GM19324 (cell line): ENCODE results near the gene EME1.
"Not testable (repeated sequence)": the region's sequence is repeated elsewhere in the genome, so short reads cannot be mapped to it uniquely, and the experiment has no call there.

Source experiments
- ATAC-seq: cut with Tn5 transposase; IDR thresholded peaks from one replicate; pipeline ENCODE4 v1.9.1; 2021; ENCODE audit warnings: mild to moderate bottlenecking, moderate library complexity; ENCODE audit not compliant: unreplicated experiment, low FRiP score

The EME1 gene

DNA sequence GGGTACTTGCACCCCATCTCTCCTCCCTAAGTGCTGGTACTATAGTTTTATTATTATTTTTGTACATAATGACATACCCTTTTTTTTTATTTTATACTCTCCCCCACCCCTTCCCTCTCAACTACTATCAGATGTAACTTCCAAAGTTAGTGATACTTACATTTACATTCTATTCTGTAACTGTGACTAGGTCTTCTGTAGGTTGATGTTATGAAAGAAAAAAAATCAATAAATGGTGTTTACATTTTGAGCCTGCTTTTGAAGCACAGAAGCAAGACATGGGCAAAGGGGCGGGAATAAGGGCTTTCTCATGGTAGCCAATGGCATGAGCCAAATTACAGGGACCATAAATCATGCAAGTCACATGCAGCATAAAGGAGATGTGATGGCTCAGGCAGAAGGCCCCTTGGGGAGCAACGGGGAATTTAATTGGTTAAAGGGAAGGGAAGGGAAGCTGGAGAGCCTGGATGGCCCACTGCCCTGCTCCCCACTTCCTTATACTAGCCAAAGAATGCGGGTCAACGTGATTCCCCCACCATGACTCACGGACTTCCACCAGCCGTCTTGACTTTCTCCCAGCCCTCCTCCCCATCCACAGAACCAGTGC is 50.6 kb downstream of the EME1 start:
- ATAC-seq: no peak

- ATAC-seq: no peak
Measured at GRCh38 chr17:50424246-50424995, 51.4 kb downstream of the EME1 start.

DNA sequence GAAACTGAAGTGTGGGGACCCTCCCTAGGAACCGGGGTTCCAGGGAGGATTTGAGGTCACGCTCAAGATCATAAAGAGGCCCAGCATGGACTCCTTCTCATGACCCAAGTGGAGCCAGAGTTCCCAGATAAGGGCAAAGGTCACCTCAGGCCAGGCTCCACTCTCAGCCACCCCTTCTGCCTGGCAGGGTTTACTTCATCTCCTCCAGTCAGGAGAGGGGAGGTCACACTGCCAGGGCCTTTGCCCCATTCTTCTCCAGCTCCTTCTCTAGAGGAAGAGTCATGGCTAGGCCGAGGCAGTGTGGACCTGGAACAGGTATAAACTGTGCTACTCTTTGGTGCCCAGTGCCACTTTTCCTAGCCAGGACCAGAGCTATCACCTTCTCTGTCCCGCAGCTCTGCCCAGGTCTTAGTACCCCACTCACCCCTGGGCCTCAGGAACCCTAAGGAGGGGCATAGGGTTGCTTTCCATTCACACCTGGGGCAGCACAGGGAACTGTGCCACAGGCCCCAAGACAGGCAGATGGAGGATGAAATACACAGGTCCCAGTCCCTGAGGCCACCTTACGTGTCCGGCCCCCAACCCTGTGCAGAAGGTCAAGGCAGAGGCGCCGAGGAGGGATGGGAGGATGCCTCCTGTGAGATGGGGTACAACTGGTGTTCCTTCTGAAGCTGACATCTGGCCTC is 52.1 kb downstream of the EME1 start:
- ATAC-seq: no peak

GRCh38 chr17:50425682-50426471 is 52.8 kb downstream of the EME1 start, which contains the start of gene ACSF2:
ACSF2 (plus strand) TSS chr17:50426218; CDS start chr17:50426262, 44 bp downstream.
- ATAC-seq: peak; percentile 46

DNA sequence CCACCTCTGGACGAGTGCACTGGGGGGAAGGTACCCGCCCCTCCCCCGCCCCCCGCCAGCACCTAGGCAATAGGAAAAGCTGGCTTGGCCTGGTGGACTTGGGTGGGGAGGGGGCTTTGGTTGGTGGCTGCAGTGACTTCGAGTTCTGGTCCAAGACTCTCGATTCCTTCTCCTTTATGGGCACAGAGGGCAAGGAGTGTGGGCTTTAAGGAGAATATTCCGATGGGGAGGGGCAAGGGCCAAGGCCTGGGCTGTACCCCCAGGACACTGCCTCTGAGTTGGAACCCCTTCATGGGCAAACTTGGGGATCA is 53.4 kb downstream of the EME1 start:
- no peak for ATAC-seq

DNA sequence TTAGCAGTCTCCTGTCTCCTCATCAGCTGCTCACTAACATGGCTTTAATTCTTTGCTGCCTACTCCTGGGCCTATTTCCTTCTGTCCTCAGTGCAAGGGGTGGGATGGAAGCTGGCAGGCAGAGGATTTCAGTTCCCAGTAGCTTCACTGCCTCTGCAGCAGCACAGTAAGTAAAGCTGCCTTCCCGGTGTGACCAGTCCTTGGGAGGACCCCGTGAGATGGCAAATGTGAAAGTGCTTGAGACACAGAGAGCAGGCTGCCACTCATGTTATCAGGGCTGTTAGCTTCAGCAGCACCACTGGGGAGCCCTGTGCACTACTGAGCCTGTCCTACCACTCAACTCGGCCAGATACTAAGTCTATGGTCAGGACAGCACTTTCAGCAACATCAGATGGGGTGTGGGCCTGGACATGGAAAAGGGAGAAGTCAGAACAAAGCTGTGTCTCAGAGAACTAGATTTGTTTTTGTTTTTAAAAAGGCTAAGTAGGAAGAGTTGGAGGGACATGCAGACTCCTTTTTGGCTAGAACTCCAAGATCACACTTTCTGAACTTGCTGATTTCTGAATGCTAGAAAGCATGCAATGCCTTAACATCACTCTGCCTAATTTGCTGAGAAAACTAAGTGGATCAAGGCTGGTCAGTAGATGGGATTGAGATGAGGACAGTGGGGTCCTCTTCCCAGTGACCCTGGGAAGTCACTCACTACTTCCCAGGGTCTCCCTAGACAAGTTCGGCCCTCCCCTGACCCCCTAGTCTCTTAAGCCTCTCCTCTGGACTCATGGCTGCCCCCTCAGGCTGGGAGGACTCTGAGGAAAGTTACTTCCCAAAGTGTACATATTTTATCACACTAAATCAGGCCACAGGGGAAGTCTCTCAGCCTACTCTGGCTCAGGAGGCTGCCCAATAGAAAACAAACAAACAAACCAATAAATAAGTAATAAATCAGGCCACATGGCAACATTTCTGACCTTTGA is 54.1 kb downstream of the EME1 start:
- ATAC-seq: no peak

DNA sequence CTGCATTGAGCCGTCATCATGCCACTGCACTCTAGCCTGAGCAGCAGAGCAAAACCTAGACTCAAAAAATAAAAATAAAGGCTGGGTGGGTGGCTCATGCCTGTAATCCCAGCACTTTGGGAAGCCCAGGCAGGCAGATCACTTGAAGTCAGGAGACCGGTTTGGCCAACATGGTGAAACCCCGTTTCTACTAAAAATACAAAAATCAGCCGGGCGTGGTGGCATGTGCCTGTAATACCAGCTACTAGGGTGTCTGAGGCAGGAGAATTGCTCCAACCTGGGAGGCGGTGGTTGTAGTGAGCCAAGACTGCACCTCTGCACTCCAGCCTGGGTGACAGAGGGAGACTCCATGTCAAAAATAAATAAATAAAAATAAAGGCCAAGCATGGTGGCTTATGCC is 55.1 kb downstream of the EME1 start:
- ATAC-seq: not testable (repeated sequence)

GRCh38 chr17:50428831-50429424 is 55.9 kb downstream of the EME1 start:
- no peak for ATAC-seq

DNA sequence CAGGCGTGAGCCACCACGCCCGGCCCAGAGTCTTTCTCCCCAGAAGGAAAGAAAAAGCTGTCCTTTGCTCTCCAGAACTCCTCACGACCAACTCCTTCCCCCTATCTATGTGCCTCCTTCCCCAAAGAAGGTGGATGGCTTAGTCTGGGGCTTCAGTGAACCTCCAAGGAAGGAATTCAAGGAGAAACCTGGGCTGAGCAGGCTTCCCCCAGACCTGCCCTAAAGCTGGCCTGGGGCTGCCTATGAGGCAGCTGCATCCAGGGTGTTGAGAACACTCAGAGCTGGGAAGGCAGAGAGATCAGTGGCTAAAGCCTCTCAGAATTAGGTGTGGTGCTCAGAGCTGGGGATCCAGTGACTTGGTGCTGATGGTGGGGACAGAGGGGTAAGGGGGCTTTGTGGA is 56.8 kb downstream of the EME1 start:
- no peak for ATAC-seq
